ENCODE measurements around the gene SYNPR.

SYNPR gene

DNA sequence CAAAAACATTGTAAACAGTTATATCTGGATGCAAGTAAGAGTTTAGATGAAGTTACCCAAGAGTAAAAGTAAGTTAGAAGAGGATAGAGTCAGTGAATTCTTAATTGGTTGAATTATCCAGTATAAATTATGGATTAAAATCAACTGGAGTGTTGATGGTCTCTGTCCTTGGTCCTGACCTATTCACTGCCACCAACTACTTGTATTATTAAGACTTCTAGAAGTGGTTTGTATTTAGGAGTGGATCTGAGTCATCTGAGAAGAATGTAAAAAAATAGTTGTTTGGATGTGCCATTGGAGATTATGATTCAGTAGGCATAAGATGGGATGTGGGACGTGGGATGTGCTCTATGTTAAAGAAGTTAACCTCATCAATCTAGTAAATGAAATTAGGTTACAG lies 86.4 kb downstream of the SYNPR start:
- no peak for TF ChIP-seq CTCF (IDR thresholded peaks at IDR 0.05; ENCODE audit: low read depth, low read length, missing control alignments)
- Histone ChIP-seq H3K36me3 (replicated peaks) (no peaks in the 10 kb centered on the region), H3K4me3 (ENCODE audit: low read depth, low read length) (no peak overlapping the region), H3K27ac (no peak overlapping the region), H3K27me3 (replicated peaks) (no peaks in the 10 kb centered on the region)
- peak; percentile 52 for DNase-seq
- in situ Hi-C loops (cut with HindIII; ENCODE audit: low pct_ligation_motif_present, low sequenced_read_pairs), result loop anchor here (25.0 kb wide), 1 partner anchor 448 kb away; the partner anchor contains the start of gene C3orf49

- Histone ChIP-seq H3K27me3 (replicated peaks) (no peaks in the 10 kb centered on the region), H3K27ac (no peak overlapping the region), H3K4me3 (ENCODE audit: low read depth, low read length) (no peak overlapping the region), H3K36me3 (replicated peaks) (no peaks in the 10 kb centered on the region)
- in situ Hi-C loops (cut with HindIII; ENCODE audit: low pct_ligation_motif_present, low sequenced_read_pairs), result loop anchor here (25.0 kb wide), 1 partner anchor 447 kb away; the partner anchor contains the start of gene C3orf49
- no peak for DNase-seq
- peak; percentile 69 for TF ChIP-seq CTCF (IDR thresholded peaks at IDR 0.05; ENCODE audit: low read depth, low read length, missing control alignments)
Measured at GRCh38 chr3:63364910-63365309, 86.8 kb downstream of the SYNPR start.

- no peak for TF ChIP-seq CTCF (IDR thresholded peaks at IDR 0.05; ENCODE audit: low read depth, low read length, missing control alignments)
- Histone ChIP-seq H3K4me3 (ENCODE audit: low read depth, low read length) (no peak overlapping the region), H3K36me3 (replicated peaks) (no peaks in the 10 kb centered on the region), H3K27me3 (replicated peaks) (no peaks in the 10 kb centered on the region), H3K27ac (no peak overlapping the region)
- DNase-seq, result no peak
- in situ Hi-C loops (cut with HindIII; ENCODE audit: low pct_ligation_motif_present, low sequenced_read_pairs), result loop anchor here (25.0 kb wide), 1 partner anchor 447 kb away; the partner anchor contains the start of gene C3orf49
Measured at GRCh38 chr3:63365671-63366070, 87.6 kb downstream of the SYNPR start.

GRCh38 chr3:63370094-63370493 lies 92.0 kb downstream of the SYNPR start:
- H3K27ac ChIP-seq, result no peak overlapping the region
- TF ChIP-seq CTCF (IDR thresholded peaks at IDR 0.05; ENCODE audit: low read depth, low read length, missing control alignments), result no peak
- DNase-seq, result no peak
- no peaks in the 10 kb centered on the region for H3K27me3 ChIP-seq (replicated peaks)
- in situ Hi-C loops (cut with HindIII; ENCODE audit: low pct_ligation_motif_present, low sequenced_read_pairs), result loop anchor here (25.0 kb wide), 1 partner anchor 442 kb away; the partner anchor contains the start of gene C3orf49
- no peaks in the 10 kb centered on the region for H3K36me3 ChIP-seq (replicated peaks)
- H3K4me3 ChIP-seq (ENCODE audit: low read depth, low read length), result no peak overlapping the region

DNA sequence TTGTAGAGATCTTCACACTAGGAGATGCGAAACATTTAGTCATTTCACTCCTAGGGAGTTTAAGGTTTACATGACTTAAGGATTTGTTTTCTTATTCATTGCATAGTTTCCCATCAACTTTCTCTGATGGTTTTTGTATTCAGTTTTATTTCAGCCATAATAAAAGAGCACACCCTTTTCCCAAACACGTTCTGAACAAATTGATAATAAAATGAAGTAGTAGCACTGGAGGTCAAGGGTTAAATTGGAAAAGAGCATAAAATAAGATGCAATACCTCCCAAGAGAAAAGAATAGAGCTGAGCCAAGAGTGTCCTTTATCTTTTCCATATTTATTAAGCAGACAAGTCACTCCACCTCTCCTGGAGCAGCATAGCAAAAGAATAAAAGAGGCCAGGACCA lies 104.9 kb downstream of the SYNPR start:
- in situ Hi-C loops (cut with HindIII; ENCODE audit: low pct_ligation_motif_present, low sequenced_read_pairs), result no loop called here
- Histone ChIP-seq H3K27me3 (replicated peaks) (no peaks in the 10 kb centered on the region), H3K27ac (no peak overlapping the region), H3K4me3 (ENCODE audit: low read depth, low read length) (no peak overlapping the region), H3K36me3 (replicated peaks) (no peaks in the 10 kb centered on the region)
- no peak for TF ChIP-seq CTCF (IDR thresholded peaks at IDR 0.05; ENCODE audit: low read depth, low read length, missing control alignments)
- no peak for DNase-seq

DNA sequence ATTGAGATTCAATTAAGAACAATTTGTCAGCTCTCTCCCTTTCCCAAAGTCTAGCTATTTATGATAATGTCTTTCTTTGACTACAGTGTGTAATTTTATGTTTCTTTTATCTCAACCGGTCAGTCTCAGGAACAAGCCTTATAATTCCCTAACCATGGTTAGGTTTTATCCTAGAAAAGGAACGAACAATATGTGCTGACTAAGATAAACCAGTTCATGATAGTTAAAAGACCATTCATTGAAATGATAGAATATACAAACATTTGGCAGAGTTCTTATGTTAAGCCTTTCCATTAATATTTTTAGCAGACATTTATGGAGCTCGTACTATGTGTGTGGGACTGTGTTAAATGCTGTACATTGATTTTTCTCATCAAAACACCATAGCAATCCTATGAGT lies 106.3 kb downstream of the SYNPR start:
- no peak for DNase-seq
- H3K4me3 ChIP-seq (ENCODE audit: low read depth, low read length), result no peak overlapping the region
- no peaks in the 10 kb centered on the region for H3K36me3 ChIP-seq (replicated peaks)
- H3K27ac ChIP-seq, result no peak overlapping the region
- H3K27me3 ChIP-seq (replicated peaks), result no peaks in the 10 kb centered on the region
- in situ Hi-C loops (cut with HindIII; ENCODE audit: low pct_ligation_motif_present, low sequenced_read_pairs), result no loop called here
- TF ChIP-seq CTCF (IDR thresholded peaks at IDR 0.05; ENCODE audit: low read depth, low read length, missing control alignments), result no peak
